ENCODE measurements around the gene DUSP16. TPM values are rescaled to one million over a fixed set of nuclear protein-coding genes. Genes with fewer than 3 reads are reported as not detected.

Gene DUSP16
- total RNA-seq, 1 donor from 2014 or later, result 2.0 TPM

DNA sequence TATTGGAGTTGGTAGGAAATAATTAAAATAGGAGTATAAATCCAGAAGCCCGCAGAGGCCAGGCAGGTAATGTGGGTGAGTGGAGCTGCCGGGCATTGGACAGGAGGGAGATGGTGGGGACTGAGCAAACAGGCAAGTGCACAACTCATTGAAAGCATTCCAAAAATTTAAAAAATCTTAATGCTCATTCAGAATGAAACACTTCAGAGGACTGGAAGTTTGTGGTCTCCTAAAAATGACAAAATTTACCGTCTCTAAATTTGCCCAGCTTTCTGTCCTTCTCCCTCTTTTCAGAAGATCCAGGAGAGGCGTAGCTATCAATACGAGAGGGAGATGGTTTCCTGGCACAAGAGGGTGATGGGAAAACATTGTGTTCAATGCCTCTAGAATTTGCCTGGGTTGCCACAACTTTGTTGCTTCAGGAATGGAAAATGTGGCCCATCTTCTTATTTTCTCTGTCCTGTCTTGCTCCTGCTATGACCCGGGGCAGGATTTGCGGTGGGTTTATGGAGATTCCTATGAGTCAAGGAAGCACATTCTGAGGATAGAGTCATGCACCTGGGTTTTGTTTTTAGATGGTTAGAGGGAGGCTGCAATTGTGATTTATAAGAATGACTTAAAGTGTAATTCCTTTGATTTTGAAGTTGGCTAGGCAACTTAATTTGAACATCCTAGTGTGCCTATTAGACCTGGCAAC is 133.6 kb downstream of the DUSP16 start:
- no peak for TF ChIP-seq CTCF (IDR thresholded peaks at IDR 0.05)
- no peaks in the 10 kb centered on the region for H3K4me1 Mint-ChIP-seq
- no peaks in the 10 kb centered on the region for H3K27me3 Mint-ChIP-seq
- H3K4me3 Mint-ChIP-seq, result no peak overlapping the region
- ChIA-PET CTCF (no interaction called here), POLR2A (no interaction called here)
- H3K27ac Mint-ChIP-seq, result no peak overlapping the region
- DNase-seq (no peak), ATAC-seq (ENCODE audit: low read depth) (no peak)
- H3K36me3 Mint-ChIP-seq (ENCODE audit: low read depth), result peaks cover 17% of the 10 kb centered on the region
- H3K9me3 Mint-ChIP-seq, result peaks cover 2% of the 10 kb centered on the region
- intact Hi-C loops (cut with micrococcal nuclease), result no loop called here

GRCh38 chr12:12428047-12428446 is 134.6 kb downstream of the DUSP16 start:
- CTCF ChIA-PET, result no interaction called here
- no peaks in the 10 kb centered on the region for H3K4me1 Mint-ChIP-seq
- H3K4me3 Mint-ChIP-seq, result no peak overlapping the region
- POLR2A ChIA-PET, result no interaction called here
- H3K27ac Mint-ChIP-seq, result no peak overlapping the region
- no peak for ATAC-seq (ENCODE audit: low read depth)
- intact Hi-C loops (cut with micrococcal nuclease), result no loop called here
- peaks cover 22% of the 10 kb centered on the region for H3K36me3 Mint-ChIP-seq (ENCODE audit: low read depth)
- peaks cover 6% of the 10 kb centered on the region for H3K9me3 Mint-ChIP-seq
- H3K27me3 Mint-ChIP-seq, result no peaks in the 10 kb centered on the region
- no peak for TF ChIP-seq CTCF (IDR thresholded peaks at IDR 0.05)
- DNase-seq, result no peak

- ATAC-seq (ENCODE audit: low read depth) (no peak), DNase-seq (no peak)
- H3K4me3 Mint-ChIP-seq, result no peak overlapping the region
- H3K27ac Mint-ChIP-seq, result no peak overlapping the region
- POLR2A ChIA-PET, result no interaction called here
- no peak for TF ChIP-seq CTCF (IDR thresholded peaks at IDR 0.05)
- intact Hi-C loops (cut with micrococcal nuclease), result no loop called here
- no peaks in the 10 kb centered on the region for H3K27me3 Mint-ChIP-seq
- CTCF ChIA-PET, result no interaction called here
- peaks cover 22% of the 10 kb centered on the region for H3K36me3 Mint-ChIP-seq (ENCODE audit: low read depth)
- peaks cover 6% of the 10 kb centered on the region for H3K9me3 Mint-ChIP-seq
- no peaks in the 10 kb centered on the region for H3K4me1 Mint-ChIP-seq
Observed at GRCh38 chr12:12427568-12427967, 135.1 kb downstream of the DUSP16 start.

DNA sequence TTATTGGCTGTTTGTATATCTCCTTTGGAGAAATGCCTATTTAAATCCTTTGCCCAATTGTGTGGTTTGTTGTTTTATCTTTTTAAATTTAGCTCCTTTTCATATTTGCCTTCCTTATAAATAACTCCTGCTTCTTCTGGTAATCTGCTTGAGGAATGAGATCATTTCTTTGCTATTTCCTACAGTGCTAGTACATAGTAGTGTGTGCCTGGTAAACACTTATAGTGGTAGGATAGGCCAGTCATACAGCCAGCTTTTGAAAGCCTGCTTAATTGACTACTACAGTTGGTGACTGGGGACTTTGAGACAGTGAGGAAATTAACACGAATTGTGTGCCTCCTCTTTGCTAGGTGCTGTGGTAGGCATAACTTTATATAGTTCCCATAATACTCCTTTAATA is 137.0 kb downstream of the DUSP16 start:
- CTCF ChIA-PET, result no interaction called here
- intact Hi-C loops (cut with micrococcal nuclease), result no loop called here
- Mint-ChIP-seq H3K9me3 (peaks cover 13% of the 10 kb centered on the region), H3K4me1 (no peaks in the 10 kb centered on the region), H3K36me3 (ENCODE audit: low read depth) (peaks cover 35% of the 10 kb centered on the region), H3K27ac (no peak overlapping the region), H3K4me3 (no peak overlapping the region), H3K27me3 (no peaks in the 10 kb centered on the region)
- TF ChIP-seq CTCF (IDR thresholded peaks at IDR 0.05), result no peak
- DNase-seq, result no peak
- ATAC-seq (ENCODE audit: low read depth), result no peak
- POLR2A ChIA-PET, result no interaction called here

- DNase-seq, result no peak
- Mint-ChIP-seq H3K4me3 (no peak overlapping the region), H3K4me1 (no peaks in the 10 kb centered on the region), H3K27me3 (no peaks in the 10 kb centered on the region), H3K9me3 (peaks cover 15% of the 10 kb centered on the region), H3K36me3 (ENCODE audit: low read depth) (peaks cover 37% of the 10 kb centered on the region), H3K27ac (no peak overlapping the region)
- POLR2A ChIA-PET, result no interaction called here
- no peak for TF ChIP-seq CTCF (IDR thresholded peaks at IDR 0.05)
- intact Hi-C loops (cut with micrococcal nuclease), result no loop called here
- ATAC-seq (ENCODE audit: low read depth), result no peak
- CTCF ChIA-PET, result no interaction called here
Observed at GRCh38 chr12:12425001-12425400, 137.7 kb downstream of the DUSP16 start.

Other genes with a start within 250 kb of the DUSP16 start
- 0.86 and 1.5 TPM in 2 replicates for gene MANSC1, start 212.6 kb downstream of the DUSP16 start, total RNA-seq
- gene BORCS5, start 205.8 kb downstream of the DUSP16 start, total RNA-seq, result 19.5 and 22.7 TPM in 2 replicates
- 10.1 and 10.8 TPM in 2 replicates for gene CREBL2, start 49.0 kb upstream of the DUSP16 start, total RNA-seq
- gene GPR19, start 133.3 kb upstream of the DUSP16 start, total RNA-seq, result 0.39 TPM in 1 of 2 replicates, not detected in the other
- gene CDKN1B, start 154.5 kb upstream of the DUSP16 start, total RNA-seq, result 56.6 and 59.0 TPM in 2 replicates
- 0.75 and 0.81 TPM in 2 replicates for gene APOLD1, start 222.8 kb upstream of the DUSP16 start, total RNA-seq